ENCODE measurements around the gene RNLS.

The RNLS gene

DNA sequence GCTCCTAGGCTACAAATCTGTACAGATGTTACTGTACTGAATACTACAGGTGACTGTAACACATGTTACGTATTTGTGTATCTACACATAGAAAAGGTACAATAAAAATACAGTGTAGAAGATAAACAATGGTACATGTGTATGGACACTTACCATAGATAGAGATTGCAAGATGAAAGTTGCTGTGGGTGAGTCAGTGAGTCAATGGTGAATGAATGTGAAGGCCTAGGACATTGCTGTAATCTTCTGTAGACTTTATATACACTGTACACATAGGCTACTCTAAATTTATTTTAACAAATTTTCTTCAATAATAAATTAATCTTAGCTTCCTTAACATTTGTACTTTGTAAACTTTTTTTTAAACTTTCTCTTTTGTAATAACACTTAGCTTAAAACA lies 205.6 kb downstream of the RNLS start:
- H3K4me2 ChIP-seq (ENCODE audit: low read length), result no peak overlapping the region
- no peak overlapping the region for H3K27ac ChIP-seq (ENCODE audit: low read depth, low read length, poor library complexity, severe bottlenecking)
- no peak overlapping the region for H3K9ac ChIP-seq (ENCODE audit: low read length)
- no peaks in the 10 kb centered on the region for H3K79me2 ChIP-seq (ENCODE audit: insufficient read depth, low read length)
- H3K27me3 ChIP-seq (ENCODE audit: insufficient read depth, low read length), result no peaks in the 10 kb centered on the region
- H3F3A ChIP-seq (ENCODE audit: insufficient read depth, low read length), result no peaks in the 10 kb centered on the region
- no peak for TF ChIP-seq EZH2 (IDR thresholded peaks at IDR 0.05; ENCODE audit: borderline replicate concordance, low read length)
- TF ChIP-seq, protein P1, sequence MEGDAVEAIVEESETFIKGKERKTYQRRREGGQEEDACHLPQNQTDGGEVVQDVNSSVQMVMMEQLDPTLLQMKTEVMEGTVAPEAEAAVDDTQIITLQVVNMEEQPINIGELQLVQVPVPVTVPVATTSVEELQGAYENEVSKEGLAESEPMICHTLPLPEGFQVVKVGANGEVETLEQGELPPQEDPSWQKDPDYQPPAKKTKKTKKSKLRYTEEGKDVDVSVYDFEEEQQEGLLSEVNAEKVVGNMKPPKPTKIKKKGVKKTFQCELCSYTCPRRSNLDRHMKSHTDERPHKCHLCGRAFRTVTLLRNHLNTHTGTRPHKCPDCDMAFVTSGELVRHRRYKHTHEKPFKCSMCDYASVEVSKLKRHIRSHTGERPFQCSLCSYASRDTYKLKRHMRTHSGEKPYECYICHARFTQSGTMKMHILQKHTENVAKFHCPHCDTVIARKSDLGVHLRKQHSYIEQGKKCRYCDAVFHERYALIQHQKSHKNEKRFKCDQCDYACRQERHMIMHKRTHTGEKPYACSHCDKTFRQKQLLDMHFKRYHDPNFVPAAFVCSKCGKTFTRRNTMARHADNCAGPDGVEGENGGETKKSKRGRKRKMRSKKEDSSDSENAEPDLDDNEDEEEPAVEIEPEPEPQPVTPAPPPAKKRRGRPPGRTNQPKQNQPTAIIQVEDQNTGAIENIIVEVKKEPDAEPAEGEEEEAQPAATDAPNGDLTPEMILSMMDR (IDR thresholded peaks at IDR 0.05; ENCODE audit: low read length), result no peak
- peaks cover 18% of the 10 kb centered on the region for H3K36me3 ChIP-seq (ENCODE audit: insufficient read depth, low read length)
- no peak overlapping the region for H3K4me3 ChIP-seq (ENCODE audit: low read depth, low read length, poor library complexity, severe bottlenecking)
- no peaks in the 10 kb centered on the region for H4K20me1 ChIP-seq (ENCODE audit: insufficient read depth, low read length)
- no peak overlapping the region for H2AFZ ChIP-seq (ENCODE audit: low read length)
- H3K9me3 ChIP-seq (ENCODE audit: low read length), result peaks cover 2% of the 10 kb centered on the region; the same call in 1 of the 2 replicates
- H3K9me2 ChIP-seq (ENCODE audit: low read depth, low read length), result no peaks in the 10 kb centered on the region
- no peaks in the 10 kb centered on the region for H3K4me1 ChIP-seq (ENCODE audit: insufficient read depth, low read length, severe bottlenecking)

DNA sequence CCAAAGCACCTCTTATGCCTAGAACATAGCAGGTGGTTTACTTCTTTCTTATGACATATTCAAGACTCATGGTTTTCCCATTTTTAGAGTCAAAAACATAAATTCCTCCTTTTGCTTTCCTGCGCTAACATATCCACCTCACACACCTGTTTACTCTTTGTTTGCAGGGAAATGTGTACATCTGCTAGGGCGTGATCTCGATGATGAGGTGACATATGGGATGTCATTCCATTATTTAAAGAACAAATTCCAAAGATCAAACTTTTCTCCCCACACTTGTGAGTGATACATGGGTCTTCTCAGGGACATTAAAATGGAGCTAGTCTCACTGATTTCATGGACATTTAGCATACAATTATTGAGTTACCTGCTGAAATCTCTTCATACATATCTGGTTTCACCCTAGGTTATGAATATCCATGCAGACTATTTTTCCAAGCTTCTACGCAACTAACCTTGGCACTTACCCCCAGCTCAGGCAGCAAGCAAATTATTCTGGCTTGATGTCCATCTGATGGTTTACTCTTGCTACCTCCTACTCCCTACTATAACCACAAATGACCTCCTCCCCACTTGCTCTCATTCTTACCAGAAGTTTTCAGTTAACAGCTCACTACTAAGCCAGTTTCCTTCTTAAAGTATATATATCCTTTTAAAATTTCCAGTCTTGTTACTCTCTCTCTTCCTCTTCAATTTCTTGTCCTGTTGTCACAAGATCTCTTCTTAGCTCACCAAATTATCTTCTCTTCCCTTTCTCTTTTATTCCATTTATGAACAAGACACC lies 208.5 kb downstream of the RNLS start:
- no peaks in the 10 kb centered on the region for H3K79me2 ChIP-seq (ENCODE audit: insufficient read depth, low read length)
- no peaks in the 10 kb centered on the region for H3K4me1 ChIP-seq (ENCODE audit: insufficient read depth, low read length, severe bottlenecking)
- H4K20me1 ChIP-seq (ENCODE audit: insufficient read depth, low read length), result no peaks in the 10 kb centered on the region
- H3K9me3 ChIP-seq (ENCODE audit: low read length), result no peaks in the 10 kb centered on the region
- H3K27ac ChIP-seq (ENCODE audit: low read depth, low read length, poor library complexity, severe bottlenecking), result no peak overlapping the region
- no peaks in the 10 kb centered on the region for H3F3A ChIP-seq (ENCODE audit: insufficient read depth, low read length)
- no peak overlapping the region for H3K4me2 ChIP-seq (ENCODE audit: low read length)
- H3K4me3 ChIP-seq (ENCODE audit: low read depth, low read length, poor library complexity, severe bottlenecking), result no peak overlapping the region
- H3K9ac ChIP-seq (ENCODE audit: low read length), result no peak overlapping the region
- H3K36me3 ChIP-seq (ENCODE audit: insufficient read depth, low read length), result peaks cover 6% of the 10 kb centered on the region
- no peaks in the 10 kb centered on the region for H3K27me3 ChIP-seq (ENCODE audit: insufficient read depth, low read length)
- H2AFZ ChIP-seq (ENCODE audit: low read length), result no peak overlapping the region
- H3K9me2 ChIP-seq (ENCODE audit: low read depth, low read length), result no peaks in the 10 kb centered on the region
- TF ChIP-seq, protein P1 (IDR thresholded peaks at IDR 0.05; ENCODE audit: low read length), result no peak
- no peak for TF ChIP-seq EZH2 (IDR thresholded peaks at IDR 0.05; ENCODE audit: borderline replicate concordance, low read length)

DNA sequence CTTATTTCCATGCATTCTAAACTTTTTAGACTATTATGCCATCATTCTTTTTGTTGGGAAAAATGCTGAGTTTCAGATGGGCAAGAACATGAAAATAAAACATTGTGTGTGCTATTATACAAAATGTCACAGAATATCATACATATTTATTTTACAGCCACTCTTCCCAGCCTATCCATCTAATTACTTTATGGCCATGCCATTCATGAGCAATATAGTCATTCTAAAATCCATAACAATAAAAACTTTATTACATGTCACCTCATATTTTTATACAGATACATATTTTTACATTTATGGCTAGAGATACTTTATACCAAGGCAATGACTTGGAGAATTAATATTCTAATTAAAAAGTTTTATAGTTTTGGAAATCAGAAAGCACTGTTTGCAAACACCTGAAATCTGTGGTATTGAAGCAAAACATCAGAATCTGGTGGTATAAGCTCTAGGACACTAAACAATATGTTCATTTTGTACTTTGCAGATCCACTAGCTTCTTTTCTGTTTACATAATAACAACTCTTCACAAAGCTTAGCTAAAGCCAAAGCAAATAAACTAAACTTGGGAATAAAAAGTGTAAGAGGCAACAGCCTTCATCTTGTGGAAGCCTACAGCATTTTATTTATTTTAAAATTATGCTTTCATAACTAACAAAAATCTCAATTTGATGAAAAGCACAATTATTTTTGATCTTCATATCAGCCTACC lies 210.1 kb downstream of the RNLS start:
- Histone ChIP-seq H3K4me2 (ENCODE audit: low read length) (no peak overlapping the region), H4K20me1 (ENCODE audit: insufficient read depth, low read length) (no peaks in the 10 kb centered on the region), H3K27ac (ENCODE audit: low read depth, low read length, poor library complexity, severe bottlenecking) (no peak overlapping the region), H3K4me1 (ENCODE audit: insufficient read depth, low read length, severe bottlenecking) (no peaks in the 10 kb centered on the region), H3K9ac (ENCODE audit: low read length) (no peak overlapping the region), H3K9me3 (ENCODE audit: low read length) (no peaks in the 10 kb centered on the region), H3K27me3 (ENCODE audit: insufficient read depth, low read length) (no peaks in the 10 kb centered on the region), H3F3A (ENCODE audit: insufficient read depth, low read length) (no peaks in the 10 kb centered on the region), H3K79me2 (ENCODE audit: insufficient read depth, low read length) (no peaks in the 10 kb centered on the region), H3K9me2 (ENCODE audit: low read depth, low read length) (no peaks in the 10 kb centered on the region), H3K4me3 (ENCODE audit: low read depth, low read length, poor library complexity, severe bottlenecking) (no peak overlapping the region), H2AFZ (ENCODE audit: low read length) (no peak overlapping the region), H3K36me3 (ENCODE audit: insufficient read depth, low read length) (peaks cover 5% of the 10 kb centered on the region; the same call in 1 of the 2 replicates)
- TF ChIP-seq, protein P1 (IDR thresholded peaks at IDR 0.05; ENCODE audit: low read length), result no peak
- no peak for TF ChIP-seq EZH2 (IDR thresholded peaks at IDR 0.05; ENCODE audit: borderline replicate concordance, low read length)

Measured in OCI-LY1 (cell line).